Stimulated activated CD8-positive, alpha-beta memory T cell treated with anti-CD3 and anti-CD28 coated beads, Interleukin-15, amount 100 ng/mL, for 24 hours (primary cell): ENCODE results near the gene ICAM5.
"Not testable (repeated sequence)": the region's sequence is repeated elsewhere in the genome, so short reads cannot be mapped to it uniquely, and the experiment has no call there.

ENCODE experiments used
- DNase-seq: peaks from one replicate; pipeline ENCODE4 v3.0.0-alpha.2; 2020; ENCODE audit warnings: low read depth

The ICAM5 gene

GRCh38 chr19:10270616-10271394 is 18.9 kb upstream of the ICAM5 start, which contains the start of gene ICAM1:
ICAM1 (plus strand) TSS chr19:10271120; CDS start chr19:10271160, 40 bp downstream.
- no peak for DNase-seq

- DNase-seq: no peak
Measured at GRCh38 chr19:10271543-10272086, 18.1 kb upstream of the ICAM5 start.

GRCh38 chr19:10274589-10274988 is 15.2 kb upstream of the ICAM5 start:
- DNase-seq: no peak

GRCh38 chr19:10277795-10278589 is 11.8 kb upstream of the ICAM5 start:
- no peak for DNase-seq

- DNase-seq: no peak
Measured at GRCh38 chr19:10278935-10279334, 10.8 kb upstream of the ICAM5 start.

- no peak for DNase-seq
Measured at GRCh38 chr19:10279737-10280442, 9.9 kb upstream of the ICAM5 start.

GRCh38 chr19:10282043-10282442 is 7.7 kb upstream of the ICAM5 start:
- DNase-seq: not testable (repeated sequence)

- no peak for DNase-seq
Measured at GRCh38 chr19:10283301-10284064, 6.3 kb upstream of the ICAM5 start.

- DNase-seq: no peak
Measured at GRCh38 chr19:10284065-10284959, 5.4 kb upstream of the ICAM5 start.

GRCh38 chr19:10284960-10285278 is 4.8 kb upstream of the ICAM5 start:
- DNase-seq: no peak

- no peak for DNase-seq
Measured at GRCh38 chr19:10285393-10285792, 4.4 kb upstream of the ICAM5 start.

- no peak for DNase-seq
Measured at GRCh38 chr19:10286803-10287737, 2.7 kb upstream of the ICAM5 start, which contains the start of gene ICAM4. ICAM4 (plus strand) TSS chr19:10286955; CDS start chr19:10287013, 58 bp downstream.

GRCh38 chr19:10288662-10289166 is 1.0 kb upstream of the ICAM5 start:
- no peak for DNase-seq

- DNase-seq: no peak
Measured at GRCh38 chr19:10289167-10289835, 451 bp upstream of the ICAM5 start.

- no peak for DNase-seq
Measured at GRCh38 chr19:10290357-10290875, 664 bp downstream of the ICAM5 start.

GRCh38 chr19:10290876-10291553 is 1.3 kb downstream of the ICAM5 start:
- DNase-seq: no peak

- no peak for DNase-seq
Measured at GRCh38 chr19:10291554-10292205, 1.9 kb downstream of the ICAM5 start.
